ENCODE measurements around the gene EREG.

GRCh38 chr4:74431113-74431826 is 66.3 kb downstream of the EREG start:
- TF ChIP-seq CEBPB (IDR thresholded peaks at IDR 0.05; ENCODE audit: low read depth) (no peak), CTCF (IDR thresholded peaks at IDR 0.05 in 2 of 3, conservative IDR thresholded peaks at IDR 0.05 in 1 of 3; ENCODE audit: borderline replicate concordance in 1 of 3, insufficient read depth in 1 of 3, low read depth in 2 of 3, low read length in 2 of 3) (no peak), POLR2A (IDR thresholded peaks at IDR 0.05; ENCODE audit: borderline replicate concordance, extremely low read depth, insufficient read depth, insufficient read length) (no peak), EZH2 (IDR thresholded peaks at IDR 0.05) (no peak), POLR2AphosphoS5 (IDR thresholded peaks at IDR 0.05; ENCODE audit: low read depth, low read length) (no peak), TCF7L2 (IDR thresholded peaks at IDR 0.05; ENCODE audit: borderline replicate concordance, extremely low read depth, insufficient read depth, insufficient read length) (no peak)

Measured in HCT116 (cell line).